Karpas-422 (cell line): ENCODE results near the gene NANOS2. TPM values are rescaled to one million over a fixed set of nuclear protein-coding genes. Genes with fewer than 3 reads are reported as not detected.

Source experiments
- DNase-seq: peaks from one replicate; pipeline ENCODE4 v3.0.0-alpha.2; 2015
- H2AFZ ChIP-seq: fragments of 200-600 bp; sonication (generic); 2 replicates; pipeline ENCODE4 v1.6.1; 2014; ENCODE audit warnings: antibody characterized with exemption, low read length, mixed read lengths
- H3K27ac ChIP-seq: fragments of 200-600 bp; sonication (generic); 2 replicates; pipeline ENCODE4 v1.5.1; 2014; ENCODE audit warnings: mild to moderate bottlenecking, low read length, moderate library complexity
- H3K27me3 ChIP-seq: fragments of 200-600 bp; sonication (generic); 2 replicates; pipeline ENCODE4 v1.6.1; 2014; ENCODE audit warnings: low read length, mixed read lengths
- H3K36me3 ChIP-seq: fragments of 200-600 bp; sonication (generic); 2 replicates; pipeline ENCODE4 v1.6.1; 2014; ENCODE audit warnings: low read length, mixed read lengths; ENCODE audit not compliant: insufficient read depth
- H3K4me1 ChIP-seq: fragments of 200-600 bp; sonication (generic); 2 replicates; pipeline ENCODE4 v1.6.1; 2014; ENCODE audit warnings: mild to moderate bottlenecking, low read length, mixed read lengths
- H3K4me2 ChIP-seq: fragments of 200-600 bp; sonication (generic); 2 replicates; pipeline ENCODE4 v1.6.1; 2014; ENCODE audit warnings: low read length, low read depth, mild to moderate bottlenecking; ENCODE audit not compliant: poor library complexity, severe bottlenecking
- H3K4me3 ChIP-seq: fragments of 200-600 bp; sonication (generic); 2 replicates; pipeline ENCODE4 v1.5.1; 2014; ENCODE audit warnings: mild to moderate bottlenecking, antibody characterized with exemption, low read length, mixed read lengths
- H3K79me2 ChIP-seq: fragments of 200-600 bp; sonication (generic); 2 replicates; pipeline ENCODE4 v1.6.1; 2014; ENCODE audit warnings: mild to moderate bottlenecking, low read length, mixed read lengths
- H3K9ac ChIP-seq: fragments of 200-600 bp; sonication (generic); 2 replicates; pipeline ENCODE4 v1.6.0; 2014; ENCODE audit warnings: low read length
- H3K9me2 ChIP-seq: fragments of 200-600 bp; sonication (generic), shearing (Covaris generic); replicated peaks from 2 replicates; pipeline ENCODE4 v1.6.0; 2014; ENCODE audit warnings: mild to moderate bottlenecking, low read length, moderate library complexity; ENCODE audit not compliant: insufficient read depth
- H3K9me3 ChIP-seq: fragments of 300-700, 200-600 bp; sonication (generic); 2 replicates; pipeline ENCODE4 v1.6.1; 2014; ENCODE audit warnings: low read length, mixed read lengths
- H4K20me1 ChIP-seq: fragments of 200-600 bp; sonication (generic); 2 replicates; pipeline ENCODE4 v1.6.1; 2014; ENCODE audit warnings: mild to moderate bottlenecking, antibody characterized with exemption, low read length, low read depth; ENCODE audit not compliant: insufficient read depth
- total RNA-seq: library from RNA; depleted of rRNA; stranded (reverse); fragments of >200 nt; shearing (Covaris generic); gene quantifications from 2 replicates; pipeline ENCODE4 v1.2.3, GENCODE V29; 2014; ENCODE audit warnings: low replicate concordance

The NANOS2 gene
- total RNA-seq, 1 experiment from 2014 or later, result not detected

- H3K4me2 ChIP-seq, result no peak overlapping the region
- peaks cover 8% of the 10 kb centered on the region for H3K4me1 ChIP-seq
- no peaks in the 10 kb centered on the region; the same call in 1 of the 2 replicates for H3K36me3 ChIP-seq
- no peak overlapping the region for H3K9ac ChIP-seq
- DNase-seq, result no peak
- H4K20me1 ChIP-seq, result peaks cover 15% of the 10 kb centered on the region; the same call in 1 of the 2 replicates
- H3K4me3 ChIP-seq, result no peak overlapping the region
- 0 out of 2 replicates have a peak, but pooled peaks cover 3% of the 10 kb centered on the region for H3K79me2 ChIP-seq
- H3K9me2 ChIP-seq, result no peaks in the 10 kb centered on the region
- H3K27me3 ChIP-seq, result no peaks in the 10 kb centered on the region
- H3K9me3 ChIP-seq, result no peaks in the 10 kb centered on the region
- no peak overlapping the region for H2AFZ ChIP-seq
- no peak overlapping the region for H3K27ac ChIP-seq
Measured at GRCh38 chr19:45879055-45879454, 35.5 kb downstream of the NANOS2 start.

DNA sequence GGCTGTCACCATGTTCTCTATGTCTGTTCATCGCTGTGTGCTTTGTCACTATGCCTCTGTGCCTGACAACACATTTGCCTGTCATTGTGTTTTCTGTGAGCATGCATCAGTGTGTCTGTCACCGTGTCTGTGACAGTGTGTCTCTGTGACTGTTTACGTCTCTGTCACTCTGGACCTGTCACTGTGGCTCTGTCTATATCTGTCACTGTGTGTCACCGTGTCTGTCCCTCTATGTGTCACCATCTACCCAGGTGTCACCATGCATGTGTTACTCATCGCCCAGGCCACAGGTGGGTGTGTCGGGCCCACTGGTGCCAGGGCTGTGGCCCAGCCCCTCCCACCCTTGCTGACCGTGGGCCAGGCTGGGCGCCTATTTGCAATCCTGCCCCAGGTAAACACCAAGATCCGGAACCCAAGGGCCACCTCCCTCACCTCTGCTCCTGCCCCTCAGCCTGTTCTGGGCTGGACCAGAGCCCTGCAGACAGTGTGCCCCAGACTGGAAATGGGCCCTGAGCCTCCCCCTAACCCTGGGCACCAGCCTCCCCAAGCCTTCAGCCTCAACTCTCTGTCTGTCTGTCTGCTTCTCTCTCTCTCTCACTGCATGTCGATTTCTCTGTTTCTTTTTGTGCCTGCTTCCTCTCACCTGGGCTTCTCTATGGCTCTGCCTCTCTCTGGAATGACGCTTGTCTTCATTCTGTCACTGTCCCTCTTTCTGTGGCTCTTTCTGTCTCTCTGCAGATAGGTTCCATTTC, 36.4 kb downstream of the NANOS2 start:
- no peak for DNase-seq
- H3K9me2 ChIP-seq, result no peaks in the 10 kb centered on the region
- peaks cover 3% of the 10 kb centered on the region; the same call in 1 of the 2 replicates for H3K4me1 ChIP-seq
- no peaks in the 10 kb centered on the region; the same call in 1 of the 2 replicates for H3K36me3 ChIP-seq
- no peak overlapping the region for H2AFZ ChIP-seq
- no peak overlapping the region for H3K4me2 ChIP-seq
- peaks cover 11% of the 10 kb centered on the region; the same call in 1 of the 2 replicates for H4K20me1 ChIP-seq
- H3K27ac ChIP-seq, result no peak overlapping the region
- H3K79me2 ChIP-seq, result no peaks in the 10 kb centered on the region
- H3K9ac ChIP-seq, result no peak overlapping the region
- H3K27me3 ChIP-seq, result no peaks in the 10 kb centered on the region
- H3K9me3 ChIP-seq, result no peaks in the 10 kb centered on the region
- no peak overlapping the region for H3K4me3 ChIP-seq

- H3K4me2 ChIP-seq, result no peak overlapping the region
- H3K4me3 ChIP-seq, result no peak overlapping the region
Measured at GRCh38 chr19:45876411-45877197, 38.0 kb downstream of the NANOS2 start.

GRCh38 chr19:45876161-45876410, 38.5 kb downstream of the NANOS2 start:
- no peaks in the 10 kb centered on the region for H3K4me1 ChIP-seq
- H3K9ac ChIP-seq, result no peak overlapping the region
- H3K27ac ChIP-seq, result no peak overlapping the region
- no peaks in the 10 kb centered on the region for H3K27me3 ChIP-seq
- no peaks in the 10 kb centered on the region for H3K9me2 ChIP-seq
- H4K20me1 ChIP-seq, result no peaks in the 10 kb centered on the region
- no peaks in the 10 kb centered on the region for H3K79me2 ChIP-seq
- no peaks in the 10 kb centered on the region for H3K36me3 ChIP-seq
- H3K4me2 ChIP-seq, result no peak overlapping the region
- DNase-seq, result no peak
- peak overlapping the region; percentile 50; the same call in 1 of the 2 replicates for H2AFZ ChIP-seq
- no peak overlapping the region for H3K4me3 ChIP-seq
- H3K9me3 ChIP-seq, result no peaks in the 10 kb centered on the region

More at GRCh38 chr19:45876411-45877197, 38.0 kb downstream of the NANOS2 start:
- Histone ChIP-seq H3K9me3 (no peaks in the 10 kb centered on the region), H3K9me2 (no peaks in the 10 kb centered on the region), H3K4me1 (no peaks in the 10 kb centered on the region), H3K36me3 (no peaks in the 10 kb centered on the region), H3K27ac (no peak overlapping the region), H2AFZ (peak overlapping the region; percentile 50; the same call in 1 of the 2 replicates), H4K20me1 (no peaks in the 10 kb centered on the region; the same call in 1 of the 2 replicates), H3K79me2 (no peaks in the 10 kb centered on the region), H3K9ac (no peak overlapping the region), H3K27me3 (no peaks in the 10 kb centered on the region)
- DNase-seq, result no peak

GRCh38 chr19:45874620-45874966, 40.0 kb downstream of the NANOS2 start:
- no peak overlapping the region for H3K9ac ChIP-seq

GRCh38 chr19:45873219-45873772, 41.3 kb downstream of the NANOS2 start:
- Histone ChIP-seq H2AFZ (no peak overlapping the region), H4K20me1 (no peaks in the 10 kb centered on the region), H3K9me2 (no peaks in the 10 kb centered on the region), H3K36me3 (no peaks in the 10 kb centered on the region), H3K4me1 (no peaks in the 10 kb centered on the region), H3K9ac (no peak overlapping the region), H3K27me3 (no peaks in the 10 kb centered on the region), H3K4me2 (no peak overlapping the region), H3K27ac (no peak overlapping the region), H3K4me3 (no peak overlapping the region), H3K9me3 (no peaks in the 10 kb centered on the region), H3K79me2 (no peaks in the 10 kb centered on the region)
- DNase-seq, result no peak

More at GRCh38 chr19:45874620-45874966, 40.0 kb downstream of the NANOS2 start:
- Histone ChIP-seq H3K27ac (no peak overlapping the region), H3K79me2 (no peaks in the 10 kb centered on the region), H2AFZ (no peak overlapping the region), H3K4me2 (no peak overlapping the region), H3K4me3 (no peak overlapping the region), H3K9me3 (no peaks in the 10 kb centered on the region), H3K4me1 (no peaks in the 10 kb centered on the region), H3K9me2 (no peaks in the 10 kb centered on the region), H3K36me3 (no peaks in the 10 kb centered on the region), H3K27me3 (no peaks in the 10 kb centered on the region), H4K20me1 (no peaks in the 10 kb centered on the region)
- no peak for DNase-seq

DNA sequence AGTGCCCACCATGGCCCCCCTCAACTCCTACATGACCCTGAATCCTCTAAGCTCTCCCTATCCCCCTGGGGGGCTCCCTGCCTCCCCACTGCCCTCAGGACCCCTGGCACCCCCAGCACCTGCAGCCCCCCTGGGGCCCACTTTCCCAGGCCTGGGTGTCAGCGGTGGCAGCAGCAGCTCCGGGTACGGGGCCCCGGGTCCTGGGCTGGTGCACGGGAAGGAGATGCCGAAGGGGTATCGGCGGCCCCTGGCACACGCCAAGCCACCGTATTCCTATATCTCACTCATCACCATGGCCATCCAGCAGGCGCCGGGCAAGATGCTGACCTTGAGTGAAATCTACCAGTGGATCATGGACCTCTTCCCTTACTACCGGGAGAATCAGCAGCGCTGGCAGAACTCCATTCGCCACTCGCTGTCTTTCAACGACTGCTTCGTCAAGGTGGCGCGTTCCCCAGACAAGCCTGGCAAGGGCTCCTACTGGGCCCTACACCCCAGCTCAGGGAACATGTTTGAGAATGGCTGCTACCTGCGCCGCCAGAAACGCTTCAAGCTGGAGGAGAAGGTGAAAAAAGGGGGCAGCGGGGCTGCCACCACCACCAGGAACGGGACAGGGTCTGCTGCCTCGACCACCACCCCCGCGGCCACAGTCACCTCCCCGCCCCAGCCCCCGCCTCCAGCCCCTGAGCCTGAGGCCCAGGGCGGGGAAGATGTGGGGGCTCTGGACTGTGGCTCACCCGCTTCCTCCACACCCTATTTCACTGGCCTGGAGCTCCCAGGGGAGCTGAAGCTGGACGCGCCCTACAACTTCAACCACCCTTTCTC, 42.3 kb downstream of the NANOS2 start:
- no peak for DNase-seq
- H3K4me3 ChIP-seq, result no peak overlapping the region
- H3K9me2 ChIP-seq, result no peaks in the 10 kb centered on the region
- H3K27me3 ChIP-seq, result no peaks in the 10 kb centered on the region
- H4K20me1 ChIP-seq, result no peaks in the 10 kb centered on the region
- H2AFZ ChIP-seq, result no peak overlapping the region
- H3K9me3 ChIP-seq, result no peaks in the 10 kb centered on the region
- H3K4me2 ChIP-seq, result no peak overlapping the region
- no peak overlapping the region for H3K27ac ChIP-seq
- no peak overlapping the region for H3K9ac ChIP-seq
- no peaks in the 10 kb centered on the region for H3K36me3 ChIP-seq
- H3K79me2 ChIP-seq, result no peaks in the 10 kb centered on the region
- no peaks in the 10 kb centered on the region for H3K4me1 ChIP-seq
